Transverse colon (tissue), 4 donors: Measurements from ENCODE around the gene LMCD1. TPM values are rescaled to one million over a fixed set of nuclear protein-coding genes. Genes with fewer than 3 reads are reported as not detected.

ENCODE experiments used
- DNase-seq: peaks from one replicate; pipeline ENCODE4 v3.0.0-alpha.2; 2019
- H3K27ac ChIP-seq, 4 donors: fragments of 200-600 bp; sonication (generic); 2 replicates each; pipeline ENCODE4 v1.5.1; 2016 to 2018; ENCODE audit warnings: inconsistent platforms in 4 of 4
- H3K27me3 ChIP-seq: fragments of 200-600 bp; sonication (generic); 2 replicates; pipeline ENCODE4 v1.5.1; 2017; ENCODE audit warnings: inconsistent platforms
- H3K36me3 ChIP-seq, 4 donors: fragments of 200-600 bp; sonication (generic); 2 replicates each; pipeline ENCODE4 v1.5.1; 2017 to 2019; ENCODE audit warnings: inconsistent platforms in 4 of 4
- H3K4me1 ChIP-seq, 4 donors: fragments of 200-600 bp; sonication (generic); 2 replicates each; pipeline ENCODE4 v1.5.1; 2017 to 2020; ENCODE audit warnings: inconsistent platforms in 4 of 4
- H3K4me3 ChIP-seq, 4 donors: fragments of 200-600 bp; sonication (generic); 1 replicate in 1 of 4; 2 replicates in 3 of 4; pipeline versions ENCODE4 v1.5.1 to v1.6.1; 2017 to 2019; ENCODE audit warnings: inconsistent platforms in 4 of 4
- H3K9me3 ChIP-seq, 2 donors: fragments of 200-600 bp; sonication (generic); 2 replicates each; pipeline ENCODE4 v1.5.1; 2017 to 2019; ENCODE audit warnings: inconsistent platforms in 2 of 2
- EP300 ChIP-seq: sonication (generic); formaldehyde crosslinking; IDR thresholded peaks from one replicate; pipeline ENCODE4 v1.6.1; 2017; ENCODE audit warnings: antibody characterized with exemption, low read depth
- POLR2A ChIP-seq: fragments of 450-650 bp; IDR thresholded peaks from one replicate; pipeline ENCODE4 v1.6.1; 2016; ENCODE audit warnings: antibody characterized with exemption, mild to moderate bottlenecking, moderate library complexity
- POLR2AphosphoS5 ChIP-seq, 3 donors: sonication (generic); formaldehyde crosslinking; IDR thresholded peaks; one replicate each; pipeline ENCODE4 v1.6.1; 2016; ENCODE audit warnings: antibody characterized with exemption in 3 of 3
- WGBS, 2 donors: methylation state at CpG; one replicate each; pipeline ENCODE4 v1.1.5; 2018; ENCODE audit warnings: low coverage in 1 of 2; 5-methylcytosine and 5-hydroxymethylcytosine counted together
- in situ Hi-C, 4 donors: fragments of 200-750 bp; cut with MboI; loops; one replicate each; pipeline versions ENCODE4 v1.15.0 to v1.15.1; 2017; ENCODE audit warnings: low sequenced_read_pairs in 3 of 4, low pct_ligation_motif_present in 1 of 4, low pct_unique_long_range_greater_than_20kb in 1 of 4
- intact Hi-C: fragments of 100-400 bp; cut with DNase I; formaldehyde crosslinking; loops from one replicate; pipeline ENCODE4 v1.15.1; 2023; ENCODE audit warnings: low total_unique reads
- total RNA-seq, 4 donors: library from RNA; depleted of rRNA; stranded (reverse); fragments of >200 nt; gene quantifications; one replicate each; pipeline ENCODE4 v1.1.0, GENCODE V29; 2016
- TF ChIP-seq, protein P1 (sequence below), 5 experiments: fragments of 200-600 bp in 3 of 5; fragments of 450-650 bp in 2 of 5; sonication (generic) in 3 of 5; IDR thresholded peaks; 1 replicate in 2 of 5; 2 replicates in 3 of 5; pipeline ENCODE4 v1.5.1; 2016 to 2017; ENCODE audit warnings: antibody characterized with exemption in 5 of 5, inconsistent platforms in 3 of 5, mild to moderate bottlenecking in 2 of 5, moderate library complexity in 1 of 5

LMCD1 gene
- total RNA-seq, 4 donors from 2014 or later: 6.7 to 26.6 (median 9.6) TPM

DNA sequence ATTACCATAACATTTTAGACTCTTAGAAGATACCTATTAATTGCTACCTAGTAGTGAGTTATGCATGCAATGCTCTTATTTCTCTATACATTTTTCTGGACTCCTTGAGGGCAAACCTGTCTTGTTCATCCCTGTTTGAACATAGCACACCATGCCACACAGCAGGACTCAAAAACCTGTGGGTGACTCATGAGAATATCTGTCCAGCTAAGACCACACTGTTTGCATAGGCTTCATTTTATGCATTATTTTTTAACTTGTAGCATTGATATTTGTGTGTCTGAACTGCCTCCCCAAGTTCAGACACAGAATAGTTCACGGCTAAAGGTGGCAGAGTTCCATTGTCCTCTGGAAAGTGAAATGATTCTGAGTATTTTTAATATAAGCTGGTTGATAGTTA is 1.8 kb downstream of the LMCD1 start:
- no peaks in the 10 kb centered on the region for H3K27me3 ChIP-seq
- H3K4me1 ChIP-seq: peaks cover 13 to 45% (median 26%) of the 10 kb centered on the region in 4 donors
- no peaks in the 10 kb centered on the region for H3K9me3 ChIP-seq
- in situ Hi-C loops: no loop called here
- H3K4me3 ChIP-seq: no peak overlapping the region
- TF ChIP-seq EP300 (no peak), POLR2AphosphoS5 (IDR thresholded peaks at IDR 0.05) (no peak), POLR2A (no peak)
- TF ChIP-seq, protein P1, sequence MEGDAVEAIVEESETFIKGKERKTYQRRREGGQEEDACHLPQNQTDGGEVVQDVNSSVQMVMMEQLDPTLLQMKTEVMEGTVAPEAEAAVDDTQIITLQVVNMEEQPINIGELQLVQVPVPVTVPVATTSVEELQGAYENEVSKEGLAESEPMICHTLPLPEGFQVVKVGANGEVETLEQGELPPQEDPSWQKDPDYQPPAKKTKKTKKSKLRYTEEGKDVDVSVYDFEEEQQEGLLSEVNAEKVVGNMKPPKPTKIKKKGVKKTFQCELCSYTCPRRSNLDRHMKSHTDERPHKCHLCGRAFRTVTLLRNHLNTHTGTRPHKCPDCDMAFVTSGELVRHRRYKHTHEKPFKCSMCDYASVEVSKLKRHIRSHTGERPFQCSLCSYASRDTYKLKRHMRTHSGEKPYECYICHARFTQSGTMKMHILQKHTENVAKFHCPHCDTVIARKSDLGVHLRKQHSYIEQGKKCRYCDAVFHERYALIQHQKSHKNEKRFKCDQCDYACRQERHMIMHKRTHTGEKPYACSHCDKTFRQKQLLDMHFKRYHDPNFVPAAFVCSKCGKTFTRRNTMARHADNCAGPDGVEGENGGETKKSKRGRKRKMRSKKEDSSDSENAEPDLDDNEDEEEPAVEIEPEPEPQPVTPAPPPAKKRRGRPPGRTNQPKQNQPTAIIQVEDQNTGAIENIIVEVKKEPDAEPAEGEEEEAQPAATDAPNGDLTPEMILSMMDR (IDR thresholded peaks at IDR 0.05): no peak
- peak overlapping the region; percentile 50 to 68 (median 64) for H3K27ac ChIP-seq
- no peak for DNase-seq
- intact Hi-C loops: no loop called here
- WGBS, 2 donors: 89 to 90% methylated on average over 1 of the region's 1 CpG
- H3K36me3 ChIP-seq: no peaks in the 10 kb centered on the region

DNA sequence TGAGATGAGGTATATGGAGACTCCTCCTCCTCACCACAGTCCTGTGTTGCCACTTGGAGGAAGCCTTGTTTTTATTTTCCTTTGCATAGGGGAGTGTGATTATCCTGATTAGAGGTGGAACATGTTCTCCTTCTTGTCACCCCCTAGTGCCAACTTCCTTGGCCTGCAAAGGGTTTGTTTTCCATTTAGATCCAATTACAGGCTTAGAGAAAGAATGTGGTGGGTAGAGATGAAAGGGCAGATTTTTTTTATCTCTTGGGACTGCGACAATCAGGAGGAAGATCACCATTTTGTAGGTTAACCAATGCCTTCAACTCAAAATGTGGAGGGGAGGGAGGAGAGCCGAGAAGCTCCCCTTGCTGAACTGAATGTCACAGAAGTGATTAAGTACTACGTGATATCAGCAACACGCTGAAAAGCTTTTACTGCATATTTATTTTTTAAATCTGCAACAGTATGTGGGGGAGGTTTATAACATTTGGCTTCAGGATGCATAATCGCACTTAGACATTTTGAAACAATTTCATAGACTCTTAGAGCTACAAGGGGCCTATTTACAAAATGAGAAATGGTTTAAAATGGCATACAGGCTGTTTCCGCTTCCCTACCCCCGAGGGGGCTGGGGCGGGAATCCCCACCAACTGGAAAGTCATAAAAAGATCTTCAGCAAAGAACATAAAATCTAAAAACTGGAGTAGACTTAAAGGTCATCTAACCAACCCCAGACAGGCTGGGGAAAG is 2.4 kb downstream of the LMCD1 start:
- H3K4me3 ChIP-seq: peak overlapping the region in 1 of 4 donors; percentile 5
- no peak for TF ChIP-seq EP300
- TF ChIP-seq POLR2AphosphoS5 (IDR thresholded peaks at IDR 0.05): no peak
- TF ChIP-seq, protein P1 (IDR thresholded peaks at IDR 0.05): no peak
- no peak for TF ChIP-seq POLR2A
- in situ Hi-C loops (no loop called here), intact Hi-C loops (no loop called here)
- peaks cover 13 to 45% (median 26%) of the 10 kb centered on the region in 4 donors for H3K4me1 ChIP-seq
- no peaks in the 10 kb centered on the region for H3K36me3 ChIP-seq
- 48 to 52% methylated on average over 5 to 8 of the region's 8 CpGs for WGBS, 2 donors
- peak overlapping the region; percentile 50 to 68 (median 64) for H3K27ac ChIP-seq
- DNase-seq: no peak
- no peaks in the 10 kb centered on the region for H3K27me3 ChIP-seq
- H3K9me3 ChIP-seq: no peaks in the 10 kb centered on the region

DNA sequence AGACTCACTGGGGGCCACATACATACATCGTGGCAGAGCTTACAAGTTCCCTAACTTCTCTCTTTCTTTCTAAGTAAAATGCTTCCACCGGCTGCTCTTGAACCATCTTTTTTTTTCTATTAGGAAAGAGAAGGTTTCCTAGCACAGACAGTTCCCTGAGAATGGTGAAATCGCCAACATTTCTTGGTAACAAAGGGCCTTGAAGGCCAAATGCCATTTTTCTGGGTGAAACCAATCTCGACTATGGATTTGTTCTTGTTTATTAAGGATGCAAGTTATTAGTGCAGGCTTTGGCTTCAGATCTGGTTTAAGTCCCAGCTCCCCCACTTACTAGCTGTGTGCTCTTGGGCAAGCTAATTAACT is 3.0 kb downstream of the LMCD1 start:
- Histone ChIP-seq H3K36me3 (no peaks in the 10 kb centered on the region), H3K27me3 (no peaks in the 10 kb centered on the region), H3K27ac (peak overlapping the region; percentile 50 to 68 (median 64)), H3K9me3 (no peaks in the 10 kb centered on the region), H3K4me3 (peak overlapping the region in 1 of 4 donors; percentile 5), H3K4me1 (peaks cover 13 to 45% (median 26%) of the 10 kb centered on the region in 4 donors)
- TF ChIP-seq, protein P1 (IDR thresholded peaks at IDR 0.05): no peak
- 64 to 69% methylated on average over 4 of the region's 4 CpGs for WGBS, 2 donors
- in situ Hi-C loops: no loop called here
- no peak for DNase-seq
- intact Hi-C loops: no loop called here

DNA sequence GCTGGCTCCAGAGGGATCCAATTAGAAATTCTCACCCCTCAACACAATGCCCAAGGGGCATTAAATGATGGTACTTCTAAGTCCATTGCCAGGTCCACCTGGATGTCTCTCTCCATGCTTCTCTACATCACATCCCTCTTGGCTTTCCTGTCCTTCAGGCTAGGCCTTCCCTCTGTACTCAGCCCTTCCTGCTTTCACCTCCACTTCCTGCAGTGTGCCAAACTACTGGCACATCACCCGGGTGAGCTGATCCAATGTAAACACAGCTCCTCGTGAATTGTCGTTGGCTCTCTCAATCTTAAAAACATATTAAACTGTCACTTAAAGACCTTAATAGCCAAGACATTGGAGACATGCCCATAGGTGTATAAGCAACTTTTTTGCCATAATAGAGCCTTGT is 4.0 kb downstream of the LMCD1 start:
- 7 to 37% methylated on average over 3 of the region's 3 CpGs for WGBS, 2 donors
- intact Hi-C loops: no loop called here
- H3K27ac ChIP-seq: peak overlapping the region; percentile 9 to 41 (median 36)
- H3K4me3 ChIP-seq: no peak overlapping the region
- no peaks in the 10 kb centered on the region for H3K9me3 ChIP-seq
- H3K4me1 ChIP-seq: peaks cover 13 to 40% (median 23%) of the 10 kb centered on the region in 4 donors
- no peaks in the 10 kb centered on the region for H3K36me3 ChIP-seq
- TF ChIP-seq, protein P1 (IDR thresholded peaks at IDR 0.05): no peak
- no peak for TF ChIP-seq POLR2A
- TF ChIP-seq POLR2AphosphoS5 (IDR thresholded peaks at IDR 0.05): peak in 1 of 3 donors; percentile 11
- TF ChIP-seq EP300: no peak
- DNase-seq: peak; percentile 57
- no peaks in the 10 kb centered on the region for H3K27me3 ChIP-seq
- in situ Hi-C loops: no loop called here
